Progenitor cell of endocrine pancreas (in vitro differentiated cells): ENCODE measurements around the gene CCDC85A. TPM values are rescaled to one million over a fixed set of nuclear protein-coding genes. Genes with fewer than 3 reads are reported as not detected.

Source experiments
- DNase-seq: peaks from one replicate; pipeline ENCODE4 v3.0.0; 2021; ENCODE audit warnings: low spot score; ENCODE audit not compliant: unreplicated experiment
- H3K27ac Mint-ChIP-seq: 2 replicates; pipeline ENCODE4 v1.8.0; 2021; ENCODE audit warnings: mild to moderate bottlenecking, moderate library complexity, mixed read lengths
- H3K27me3 Mint-ChIP-seq: 2 replicates; pipeline ENCODE4 v1.8.0; 2021; ENCODE audit warnings: mixed read lengths
- H3K36me3 Mint-ChIP-seq: 2 replicates; pipeline ENCODE4 v1.8.0; 2022; ENCODE audit warnings: mixed read lengths; ENCODE audit not compliant: insufficient read depth
- H3K4me1 Mint-ChIP-seq: 2 replicates; pipeline ENCODE4 v1.8.0; 2021; ENCODE audit warnings: low read depth, mixed read lengths
- H3K4me3 Mint-ChIP-seq: 2 replicates; pipeline ENCODE4 v1.8.0; 2021; ENCODE audit warnings: low read depth, mild to moderate bottlenecking, moderate library complexity, mixed read lengths
- H3K9me3 Mint-ChIP-seq: 2 replicates; pipeline ENCODE4 v1.8.0; 2021; ENCODE audit warnings: low read depth, mixed read lengths
- total RNA-seq: library from RNA; stranded (reverse); gene quantifications from 2 replicates; pipeline ENCODE4 v1.2.1, GENCODE V29; 2021
- TF ChIP-seq, protein P1 (sequence below): fragments of 200-600 bp; sonication (generic); IDR thresholded peaks from one replicate; pipeline ENCODE4 v1.5.0; 2021; ENCODE audit warnings: antibody characterized with exemption, mild to moderate bottlenecking; ENCODE audit not compliant: unreplicated experiment

Gene CCDC85A
- total RNA-seq, 1 donor from 2014 or later = 1.1 TPM

DNA sequence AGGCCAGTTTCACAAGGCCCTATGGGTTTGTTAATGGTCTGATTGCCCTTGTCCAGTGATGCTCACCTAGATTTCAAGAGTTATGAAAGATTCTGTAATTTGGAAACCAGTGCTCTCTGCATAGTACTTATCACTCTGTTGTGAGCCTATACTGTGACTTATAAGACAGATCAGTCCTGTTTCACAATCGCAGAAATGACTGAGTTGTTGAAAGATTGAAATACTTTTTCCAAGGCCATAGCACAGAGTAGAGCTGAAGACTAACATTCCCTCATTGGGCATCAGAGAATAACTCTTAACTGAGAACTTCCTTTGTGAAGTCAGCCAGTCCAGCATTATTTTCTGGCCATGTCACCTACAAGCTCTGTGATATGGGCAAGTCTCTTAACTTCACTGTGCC lies 44.0 kb downstream of the CCDC85A start:
- no peak overlapping the region for H3K27ac Mint-ChIP-seq
- H3K36me3 Mint-ChIP-seq = no peaks in the 10 kb centered on the region
- DNase-seq = no peak
- H3K27me3 Mint-ChIP-seq = no peaks in the 10 kb centered on the region
- H3K9me3 Mint-ChIP-seq = no peaks in the 10 kb centered on the region
- no peaks in the 10 kb centered on the region for H3K4me1 Mint-ChIP-seq
- TF ChIP-seq, protein P1, sequence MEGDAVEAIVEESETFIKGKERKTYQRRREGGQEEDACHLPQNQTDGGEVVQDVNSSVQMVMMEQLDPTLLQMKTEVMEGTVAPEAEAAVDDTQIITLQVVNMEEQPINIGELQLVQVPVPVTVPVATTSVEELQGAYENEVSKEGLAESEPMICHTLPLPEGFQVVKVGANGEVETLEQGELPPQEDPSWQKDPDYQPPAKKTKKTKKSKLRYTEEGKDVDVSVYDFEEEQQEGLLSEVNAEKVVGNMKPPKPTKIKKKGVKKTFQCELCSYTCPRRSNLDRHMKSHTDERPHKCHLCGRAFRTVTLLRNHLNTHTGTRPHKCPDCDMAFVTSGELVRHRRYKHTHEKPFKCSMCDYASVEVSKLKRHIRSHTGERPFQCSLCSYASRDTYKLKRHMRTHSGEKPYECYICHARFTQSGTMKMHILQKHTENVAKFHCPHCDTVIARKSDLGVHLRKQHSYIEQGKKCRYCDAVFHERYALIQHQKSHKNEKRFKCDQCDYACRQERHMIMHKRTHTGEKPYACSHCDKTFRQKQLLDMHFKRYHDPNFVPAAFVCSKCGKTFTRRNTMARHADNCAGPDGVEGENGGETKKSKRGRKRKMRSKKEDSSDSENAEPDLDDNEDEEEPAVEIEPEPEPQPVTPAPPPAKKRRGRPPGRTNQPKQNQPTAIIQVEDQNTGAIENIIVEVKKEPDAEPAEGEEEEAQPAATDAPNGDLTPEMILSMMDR = no peak
- H3K4me3 Mint-ChIP-seq = no peak overlapping the region

DNA sequence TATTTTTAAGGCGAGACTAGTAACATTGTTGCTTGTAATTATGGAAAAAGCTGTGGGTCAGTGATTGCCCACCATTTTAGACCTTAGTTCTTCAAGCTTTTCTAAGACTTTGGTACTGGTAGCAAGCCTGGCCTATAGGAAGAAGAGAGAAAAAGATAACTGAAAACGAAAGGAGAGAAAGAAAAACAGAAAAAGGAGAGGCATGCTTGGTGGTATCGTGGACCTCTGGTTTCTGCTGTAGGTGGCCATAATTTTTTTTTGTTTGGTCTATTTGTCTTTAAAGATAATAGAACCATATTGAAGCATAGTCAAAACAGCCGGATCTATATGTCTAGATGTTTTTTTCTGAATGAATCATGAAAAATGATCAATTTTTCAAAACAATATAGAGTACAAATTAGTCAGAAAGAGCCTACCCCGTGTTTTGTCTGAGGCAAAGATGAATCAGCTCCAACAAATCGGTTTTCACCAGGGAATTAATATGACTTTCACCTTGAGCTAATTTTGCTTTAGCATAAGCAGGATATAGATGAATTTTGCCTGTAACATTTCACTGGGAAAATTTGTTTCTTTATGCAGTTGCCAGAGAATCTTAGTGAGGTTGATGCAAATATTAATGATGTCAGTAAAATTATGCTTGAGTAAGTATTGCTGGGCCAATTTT lies 45.7 kb downstream of the CCDC85A start:
- TF ChIP-seq, protein P1 = no peak
- DNase-seq = no peak
- no peak overlapping the region for H3K4me3 Mint-ChIP-seq
- H3K27ac Mint-ChIP-seq = no peak overlapping the region
- H3K27me3 Mint-ChIP-seq = no peaks in the 10 kb centered on the region
- no peaks in the 10 kb centered on the region for H3K4me1 Mint-ChIP-seq
- no peaks in the 10 kb centered on the region for H3K9me3 Mint-ChIP-seq
- H3K36me3 Mint-ChIP-seq = no peaks in the 10 kb centered on the region

DNA sequence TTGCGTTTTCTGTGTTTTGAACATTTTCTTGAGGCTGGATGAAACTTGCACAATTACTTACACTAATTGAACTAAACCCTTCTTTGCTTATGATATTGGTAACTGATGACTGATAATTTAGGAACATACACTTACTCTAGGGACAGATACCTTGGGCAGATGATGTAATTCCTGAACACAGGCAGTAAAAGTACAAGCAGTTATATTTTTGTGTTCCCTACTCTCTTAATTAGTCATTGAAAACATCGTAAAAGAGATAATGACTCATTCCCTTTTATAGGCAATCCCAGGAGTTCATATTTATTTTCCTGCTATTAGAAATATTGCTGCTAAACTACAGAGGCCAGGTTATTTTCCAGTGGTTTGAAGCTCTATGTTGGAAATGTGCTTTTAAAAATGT lies 46.4 kb downstream of the CCDC85A start:
- no peak for DNase-seq
- Mint-ChIP-seq H3K27ac (no peak overlapping the region), H3K4me1 (no peaks in the 10 kb centered on the region), H3K9me3 (no peaks in the 10 kb centered on the region), H3K27me3 (no peaks in the 10 kb centered on the region), H3K4me3 (no peak overlapping the region), H3K36me3 (no peaks in the 10 kb centered on the region)
- TF ChIP-seq, protein P1 = no peak

DNA sequence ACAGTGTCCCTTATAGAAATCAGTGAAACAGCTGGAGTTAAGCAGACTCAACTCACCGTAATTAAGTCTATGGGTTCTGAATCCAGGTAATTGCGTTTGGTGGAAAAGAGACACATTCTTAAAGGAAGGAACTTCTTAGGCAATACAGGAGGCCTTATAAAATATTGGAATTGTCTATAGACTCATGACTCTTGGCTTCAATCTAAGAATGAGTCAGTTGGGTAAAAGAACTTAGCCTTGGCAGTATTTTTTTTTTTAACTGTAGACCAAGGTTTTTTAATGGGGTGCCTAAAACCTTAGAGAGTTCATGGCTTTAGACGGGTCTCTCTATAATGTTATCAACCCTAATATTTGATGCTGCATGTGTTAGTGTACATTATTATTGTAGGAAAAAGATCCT lies 47.6 kb downstream of the CCDC85A start:
- no peak overlapping the region for H3K27ac Mint-ChIP-seq
- H3K27me3 Mint-ChIP-seq = no peaks in the 10 kb centered on the region
- TF ChIP-seq, protein P1 = no peak
- DNase-seq = no peak
- H3K4me3 Mint-ChIP-seq = no peak overlapping the region
- H3K36me3 Mint-ChIP-seq = no peaks in the 10 kb centered on the region
- H3K4me1 Mint-ChIP-seq = no peaks in the 10 kb centered on the region
- no peaks in the 10 kb centered on the region for H3K9me3 Mint-ChIP-seq

DNA sequence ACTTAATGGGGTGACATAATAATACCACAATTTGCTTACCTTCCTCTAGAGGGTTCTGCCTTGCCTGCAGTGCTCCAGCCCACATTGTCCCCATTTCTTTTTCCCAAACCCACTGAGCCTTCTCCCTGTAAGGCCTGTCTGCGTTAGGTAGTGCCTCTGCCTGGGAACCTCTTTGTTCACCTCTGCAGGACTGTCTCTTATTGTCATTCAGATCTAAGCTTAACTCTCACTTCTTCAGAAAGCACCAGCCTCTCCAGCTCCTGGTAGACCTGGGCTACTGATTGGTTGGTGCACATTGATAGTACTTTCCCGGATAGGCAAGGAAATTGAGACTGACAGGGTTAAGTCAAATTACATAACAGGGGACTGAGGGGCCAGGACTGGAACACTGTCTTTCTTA lies 49.1 kb downstream of the CCDC85A start:
- H3K4me3 Mint-ChIP-seq = no peak overlapping the region
- peak overlapping the region; percentile 29 for H3K27ac Mint-ChIP-seq
- no peaks in the 10 kb centered on the region for H3K9me3 Mint-ChIP-seq
- no peaks in the 10 kb centered on the region for H3K36me3 Mint-ChIP-seq
- no peaks in the 10 kb centered on the region for H3K27me3 Mint-ChIP-seq
- TF ChIP-seq, protein P1 = no peak
- no peak for DNase-seq
- H3K4me1 Mint-ChIP-seq = no peaks in the 10 kb centered on the region
